Type B pancreatic cell (in vitro differentiated cells): ENCODE results near the gene ATP10B. TPM values are rescaled to one million over a fixed set of nuclear protein-coding genes. Genes with fewer than 3 reads are reported as not detected.

Experiments
- DNase-seq: peaks from one replicate; pipeline ENCODE4 v3.0.0; 2021; ENCODE audit warnings: mixed read lengths; ENCODE audit not compliant: unreplicated experiment; ENCODE audit errors: extremely low spot score
- H3K27ac Mint-ChIP-seq: 2 replicates; pipeline ENCODE4 v1.8.0; 2021; ENCODE audit warnings: mild to moderate bottlenecking, mixed read lengths
- H3K27me3 Mint-ChIP-seq: 2 replicates; pipeline ENCODE4 v1.8.0; 2021; ENCODE audit warnings: mixed read lengths
- H3K36me3 Mint-ChIP-seq: 2 replicates; pipeline ENCODE4 v1.8.0; 2021; ENCODE audit warnings: mixed read lengths
- H3K4me1 Mint-ChIP-seq: one replicate; pipeline ENCODE4 v1.8.0; 2021; ENCODE audit warnings: mixed read lengths; ENCODE audit not compliant: unreplicated experiment
- H3K4me3 Mint-ChIP-seq: 2 replicates; pipeline ENCODE4 v1.8.0; 2021; ENCODE audit warnings: mild to moderate bottlenecking, mixed read lengths
- H3K9me3 Mint-ChIP-seq: 2 replicates; pipeline ENCODE4 v1.8.0; 2021; ENCODE audit warnings: mixed read lengths
- CTCF ChIP-seq: fragments of 200-600 bp; sonication (generic); conservative IDR thresholded peaks from 2 replicates; pipeline ENCODE4 v1.5.0; 2021; ENCODE audit warnings: antibody characterized with exemption, mild to moderate bottlenecking
- total RNA-seq: library from RNA; stranded (reverse); gene quantifications from 2 replicates; pipeline ENCODE4 v1.2.1, GENCODE V29; 2021; ENCODE audit warnings: low replicate concordance

The ATP10B gene
- total RNA-seq, 1 donor from 2014 or later = 4.0 TPM

- Mint-ChIP-seq H3K4me1 (no peaks in the 10 kb centered on the region), H3K4me3 (no peak overlapping the region), H3K9me3 (no peaks in the 10 kb centered on the region), H3K27me3 (no peaks in the 10 kb centered on the region), H3K27ac (no peak overlapping the region), H3K36me3 (no peaks in the 10 kb centered on the region)
- TF ChIP-seq CTCF = no peak
- no peak for DNase-seq
Measured at GRCh38 chr5:160846642-160847041, 5.4 kb downstream of the ATP10B start.

DNA sequence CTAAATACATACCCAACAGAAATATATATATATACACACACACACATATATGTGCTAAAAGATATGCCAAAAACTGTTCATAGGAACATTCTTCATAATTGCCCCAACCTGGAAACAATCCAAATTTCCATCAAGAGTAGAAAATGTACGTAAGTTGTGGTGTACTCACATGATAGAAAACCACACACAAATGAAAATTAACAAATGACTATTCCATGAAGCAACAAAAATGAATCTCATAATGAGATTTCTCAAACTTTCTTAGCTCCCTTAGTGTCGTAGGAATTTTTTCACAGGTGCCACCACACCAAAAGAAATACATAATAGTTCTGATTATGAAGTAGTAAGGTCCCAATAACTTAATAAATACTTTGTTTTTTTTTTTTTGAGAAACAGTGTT lies 7.8 kb downstream of the ATP10B start:
- H3K36me3 Mint-ChIP-seq = no peaks in the 10 kb centered on the region
- TF ChIP-seq CTCF = no peak
- no peaks in the 10 kb centered on the region for H3K27me3 Mint-ChIP-seq
- H3K4me1 Mint-ChIP-seq = no peaks in the 10 kb centered on the region
- no peak overlapping the region for H3K27ac Mint-ChIP-seq
- H3K9me3 Mint-ChIP-seq = no peaks in the 10 kb centered on the region
- DNase-seq = no peak
- no peak overlapping the region for H3K4me3 Mint-ChIP-seq

DNA sequence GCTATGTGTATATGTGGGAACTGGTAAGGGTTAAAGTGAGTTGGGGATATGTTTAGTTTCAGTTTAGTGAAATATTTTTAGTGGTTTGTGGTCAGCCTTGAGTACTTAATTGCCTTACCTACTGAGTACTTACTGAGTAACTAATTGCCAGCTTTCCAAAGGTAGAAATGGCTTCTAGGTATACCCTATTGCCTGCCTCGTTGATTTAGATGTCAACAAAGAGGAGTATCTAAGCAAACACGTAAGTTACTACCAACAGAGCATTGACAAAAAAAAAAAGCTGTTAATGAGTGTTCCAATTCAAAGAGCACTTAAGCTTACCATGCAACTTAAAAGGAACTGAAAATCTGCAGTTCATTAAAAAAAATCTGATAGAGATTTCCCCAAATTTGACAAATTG lies 8.8 kb downstream of the ATP10B start:
- DNase-seq = no peak
- Mint-ChIP-seq H3K27ac (no peak overlapping the region), H3K9me3 (no peaks in the 10 kb centered on the region), H3K36me3 (no peaks in the 10 kb centered on the region), H3K27me3 (no peaks in the 10 kb centered on the region), H3K4me3 (no peak overlapping the region), H3K4me1 (no peaks in the 10 kb centered on the region)
- TF ChIP-seq CTCF = no peak

- Mint-ChIP-seq H3K4me1 (no peaks in the 10 kb centered on the region), H3K27ac (peak overlapping the region; percentile 4), H3K36me3 (no peaks in the 10 kb centered on the region), H3K27me3 (no peaks in the 10 kb centered on the region), H3K9me3 (peaks cover 4% of the 10 kb centered on the region), H3K4me3 (no peak overlapping the region)
- TF ChIP-seq CTCF = no peak
- DNase-seq = no peak
Measured at GRCh38 chr5:160837749-160838593, 14.0 kb downstream of the ATP10B start.

DNA sequence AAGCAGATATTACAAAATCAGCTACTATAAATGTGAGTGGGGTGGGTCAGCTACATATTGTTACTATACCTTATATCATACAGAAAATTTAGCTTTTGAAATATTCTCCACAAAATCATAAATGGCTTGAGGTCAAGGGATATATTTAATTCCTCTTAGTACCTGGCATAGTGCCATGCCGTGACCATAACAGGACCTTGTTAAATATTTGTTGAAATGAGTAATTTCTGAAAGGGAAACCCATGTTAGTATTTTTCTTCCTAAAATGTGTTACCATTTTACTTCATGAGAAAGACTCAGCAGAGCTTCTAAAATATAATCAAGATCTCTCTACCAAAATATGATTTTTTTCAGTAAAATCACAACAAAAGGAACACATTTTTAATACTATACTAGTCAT lies 14.8 kb downstream of the ATP10B start:
- no peak for DNase-seq
- no peaks in the 10 kb centered on the region for H3K4me1 Mint-ChIP-seq
- H3K27ac Mint-ChIP-seq = no peak overlapping the region
- no peaks in the 10 kb centered on the region for H3K27me3 Mint-ChIP-seq
- TF ChIP-seq CTCF = no peak
- no peak overlapping the region for H3K4me3 Mint-ChIP-seq
- peaks cover 4% of the 10 kb centered on the region for H3K9me3 Mint-ChIP-seq
- H3K36me3 Mint-ChIP-seq = no peaks in the 10 kb centered on the region
